T47D (cell line): ENCODE data around the gene MEGF11.
A peak's percentile ranks its signal among the peaks of the same experiment; 100 is the strongest.
"Not testable (repeated sequence)": the region's sequence is repeated elsewhere in the genome, so short reads cannot be mapped to it uniquely, and the experiment has no call there.

ENCODE experiments used
- DNase-seq, 2 experiments: peaks; one replicate each; pipeline versions ENCODE4 v3.0.0 to v3.0.0-alpha.2; 2011 to 2012; ENCODE audit warnings: low read depth in 1 of 2, low spot score in 1 of 2
- JUND ChIP-seq: IDR thresholded peaks from 2 replicates; pipeline ENCODE4 v1.6.1; 2012; ENCODE audit warnings: low read depth
- in situ Hi-C: cut with HindIII; loops from 2 replicates; pipeline ENCODE4 v1.10.0; 2016; ENCODE audit warnings: low sequenced_read_pairs, low pct_unique_long_range_greater_than_20kb

The MEGF11 gene

GRCh38 chr15:65896236-65896635 lies 357.3 kb downstream of the MEGF11 start:
- in situ Hi-C loops = no loop called here
- DNase-seq = no peak
- TF ChIP-seq JUND = no peak

GRCh38 chr15:65893060-65893459 lies 360.5 kb downstream of the MEGF11 start:
- TF ChIP-seq JUND = no peak
- in situ Hi-C loops = no loop called here
- no peak for DNase-seq

- in situ Hi-C loops = no loop called here
- DNase-seq = no peak
- no peak for TF ChIP-seq JUND
These were observed 364.6 kb downstream of the MEGF11 start for GRCh38 chr15:65888981-65889380.

GRCh38 chr15:65887565-65887964 lies 366.0 kb downstream of the MEGF11 start:
- no peak for DNase-seq
- in situ Hi-C loops = no loop called here
- no peak for TF ChIP-seq JUND

- in situ Hi-C loops = no loop called here
- no peak for TF ChIP-seq JUND
- DNase-seq = peak in 1 of 2 experiments; percentile 17
These were observed 367.8 kb downstream of the MEGF11 start for GRCh38 chr15:65885668-65886218.

- TF ChIP-seq JUND = no peak
- DNase-seq = no peak
- in situ Hi-C loops = no loop called here
These were observed 369.0 kb downstream of the MEGF11 start for GRCh38 chr15:65884511-65884910.

GRCh38 chr15:65883571-65883970 lies 370.0 kb downstream of the MEGF11 start:
- no peak for DNase-seq
- in situ Hi-C loops = no loop called here
- TF ChIP-seq JUND = no peak

GRCh38 chr15:65881766-65882434 lies 371.6 kb downstream of the MEGF11 start:
- in situ Hi-C loops = no loop called here
- DNase-seq = no peak
- no peak for TF ChIP-seq JUND

GRCh38 chr15:65877749-65878148 lies 375.8 kb downstream of the MEGF11 start:
- in situ Hi-C loops = no loop called here
- no peak for TF ChIP-seq JUND
- DNase-seq = no peak

GRCh38 chr15:65875458-65875857 lies 378.1 kb downstream of the MEGF11 start:
- in situ Hi-C loops = no loop called here
- no peak for DNase-seq
- TF ChIP-seq JUND = no peak

- in situ Hi-C loops = no loop called here
- DNase-seq = no peak
- TF ChIP-seq JUND = no peak
These were observed 380.3 kb downstream of the MEGF11 start for GRCh38 chr15:65873256-65873655.

GRCh38 chr15:65872596-65872995 lies 381.0 kb downstream of the MEGF11 start:
- in situ Hi-C loops, DNase-seq: not testable (repeated sequence)

GRCh38 chr15:65871886-65872285 lies 381.7 kb downstream of the MEGF11 start:
- in situ Hi-C loops, DNase-seq: not testable (repeated sequence)
